ENCODE data around the gene BAX.

BAX gene

GRCh38 chr19:49010453-49010852 lies 55.8 kb downstream of the BAX start:
- DNase-seq (ENCODE audit: low read depth in 2 of 3, low spot score in 1 of 3): no peak

- no peak for DNase-seq (ENCODE audit: low read depth in 2 of 3, low spot score in 1 of 3)
Observed at GRCh38 chr19:49011194-49011593, 56.5 kb downstream of the BAX start.

All from stimulated activated CD4-positive, alpha-beta T cell treated with anti-CD3 and anti-CD28 coated beads, Interleukin-12 subunit alpha, Interleukin-12 subunit beta, amount 100 ng/mL, for 48 hours (primary cell).